Stimulated activated memory B cell treated with anti-CD40 and anti-IgM and Interleukin-4, amounts not matched to agents 10 μg/mL and 1 μg/mL and 100 μg/mL, for 72 hours (primary cell): ENCODE data around the gene EAF1.
"Not testable (repeated sequence)": the region's sequence is repeated elsewhere in the genome, so short reads cannot be mapped to it uniquely, and the experiment has no call there.

Source experiments
- ATAC-seq: fragments of 150-1000 bp; cut with Tn5 transposase; 2 replicates; pipeline ENCODE4 v1.10.0; 2021
- H3K27ac Mint-ChIP-seq: one replicate; pipeline ENCODE4 v1.8.0; 2022; ENCODE audit warnings: mild to moderate bottlenecking, mixed read lengths
- H3K27me3 Mint-ChIP-seq: one replicate; pipeline ENCODE4 v1.8.0; 2022; ENCODE audit warnings: mixed read lengths
- H3K36me3 Mint-ChIP-seq: one replicate; pipeline ENCODE4 v1.8.0; 2022; ENCODE audit warnings: mixed read lengths
- H3K4me1 Mint-ChIP-seq: one replicate; pipeline ENCODE4 v1.8.0; 2022; ENCODE audit warnings: mixed read lengths
- H3K4me3 Mint-ChIP-seq: one replicate; pipeline ENCODE4 v1.8.0; 2022; ENCODE audit warnings: mild to moderate bottlenecking, moderate library complexity, mixed read lengths
- H3K9me3 Mint-ChIP-seq: one replicate; pipeline ENCODE4 v1.8.0; 2022; ENCODE audit warnings: mixed read lengths

EAF1 gene

DNA sequence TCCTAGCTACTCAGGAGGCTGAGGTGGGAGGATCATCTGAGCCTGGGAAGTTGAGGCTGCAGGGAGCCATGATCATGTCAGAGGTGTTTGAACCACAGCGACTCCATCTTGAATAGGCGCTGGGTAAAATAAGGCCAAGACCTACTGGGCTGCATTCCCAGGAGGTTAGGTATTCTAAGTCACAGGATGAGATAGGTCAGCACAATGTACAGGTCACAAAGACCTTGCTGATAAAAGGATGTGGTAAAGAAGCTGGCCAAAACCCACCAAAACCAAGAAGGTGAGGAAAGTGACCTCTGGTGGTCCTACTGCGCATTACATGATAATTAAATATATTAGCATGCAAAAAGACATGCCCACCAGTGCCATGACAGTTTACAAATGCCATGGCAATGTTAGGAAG is 28.7 kb upstream of the EAF1 start:
- H3K4me3 Mint-ChIP-seq, H3K27ac Mint-ChIP-seq, H3K27me3 Mint-ChIP-seq, H3K9me3 Mint-ChIP-seq, ATAC-seq: not testable (repeated sequence)
- H3K4me1 Mint-ChIP-seq = peaks cover 19% of the 10 kb centered on the region
- peaks cover 12% of the 10 kb centered on the region for H3K36me3 Mint-ChIP-seq

DNA sequence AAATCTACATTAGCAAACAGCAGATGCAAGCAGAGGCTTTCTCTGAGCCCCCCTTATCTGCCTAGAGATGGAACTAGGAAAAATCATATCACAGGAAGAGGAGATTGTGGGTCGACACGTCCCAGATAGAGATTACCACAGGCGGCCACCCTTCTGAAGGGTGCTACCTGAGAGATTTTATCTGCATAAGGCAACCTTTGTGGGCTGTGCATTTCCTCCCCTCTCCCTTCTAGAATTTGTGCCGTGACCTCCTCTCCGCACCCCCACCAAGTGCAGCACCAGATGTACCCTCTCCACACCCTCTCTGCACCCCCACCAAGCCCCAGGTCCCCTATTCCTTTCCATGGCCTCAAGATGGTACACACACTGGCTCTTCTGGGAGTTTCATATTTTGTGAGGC is 27.4 kb upstream of the EAF1 start:
- Mint-ChIP-seq H3K27ac (no peak overlapping the region), H3K27me3 (no peaks in the 10 kb centered on the region), H3K36me3 (peaks cover 12% of the 10 kb centered on the region), H3K4me1 (peaks cover 23% of the 10 kb centered on the region), H3K4me3 (no peak overlapping the region), H3K9me3 (no peaks in the 10 kb centered on the region)
- no peak for ATAC-seq

DNA sequence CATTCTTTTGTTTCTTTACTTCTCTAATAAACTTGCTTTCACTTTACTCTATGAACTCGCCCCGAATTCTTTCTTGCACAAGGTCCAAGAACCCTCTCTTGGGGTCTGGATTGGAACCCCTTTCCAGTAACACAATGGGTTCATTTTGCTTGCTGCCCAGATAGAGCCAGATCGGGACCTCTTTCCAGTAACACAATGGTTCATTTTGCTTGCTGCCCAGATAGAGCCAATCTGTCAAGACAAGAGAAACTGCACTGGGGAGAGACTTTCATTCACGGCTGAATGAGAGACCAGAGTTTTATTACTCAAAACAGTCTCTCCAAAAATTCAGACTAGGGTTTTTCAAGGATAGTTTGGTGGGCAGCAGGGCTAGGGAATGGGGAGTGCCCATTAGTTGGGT is 25.5 kb upstream of the EAF1 start:
- Mint-ChIP-seq H3K27me3 (no peaks in the 10 kb centered on the region), H3K27ac (peak overlapping the region; percentile 55), H3K4me1 (peaks cover 24% of the 10 kb centered on the region), H3K9me3 (no peaks in the 10 kb centered on the region), H3K4me3 (peak overlapping the region; percentile 48), H3K36me3 (peaks cover 6% of the 10 kb centered on the region)
- ATAC-seq = no peak

DNA sequence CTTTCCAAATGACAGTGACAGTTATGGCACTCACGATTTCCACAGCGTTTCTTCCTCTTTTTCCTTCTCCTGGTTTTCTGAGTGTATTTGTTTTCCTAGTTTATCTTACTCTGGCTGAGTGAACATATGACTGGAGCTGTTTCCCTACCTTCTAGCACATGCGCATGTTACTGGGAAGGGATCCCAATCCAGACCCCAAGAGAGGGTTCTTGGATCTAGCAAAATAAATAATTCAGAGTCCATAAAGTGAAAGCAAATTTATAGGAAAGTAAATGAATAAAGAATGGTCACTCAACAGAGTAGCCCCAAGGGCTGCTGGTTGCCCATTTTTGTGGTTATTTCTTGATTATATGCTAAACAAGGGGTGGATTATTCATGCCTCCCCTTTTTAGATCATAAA is 23.9 kb upstream of the EAF1 start:
- H3K4me1 Mint-ChIP-seq = peaks cover 24% of the 10 kb centered on the region
- ATAC-seq = no peak
- H3K36me3 Mint-ChIP-seq = no peaks in the 10 kb centered on the region
- no peak overlapping the region for H3K27ac Mint-ChIP-seq
- H3K27me3 Mint-ChIP-seq = no peaks in the 10 kb centered on the region
- H3K4me3 Mint-ChIP-seq = no peak overlapping the region
- no peaks in the 10 kb centered on the region for H3K9me3 Mint-ChIP-seq

DNA sequence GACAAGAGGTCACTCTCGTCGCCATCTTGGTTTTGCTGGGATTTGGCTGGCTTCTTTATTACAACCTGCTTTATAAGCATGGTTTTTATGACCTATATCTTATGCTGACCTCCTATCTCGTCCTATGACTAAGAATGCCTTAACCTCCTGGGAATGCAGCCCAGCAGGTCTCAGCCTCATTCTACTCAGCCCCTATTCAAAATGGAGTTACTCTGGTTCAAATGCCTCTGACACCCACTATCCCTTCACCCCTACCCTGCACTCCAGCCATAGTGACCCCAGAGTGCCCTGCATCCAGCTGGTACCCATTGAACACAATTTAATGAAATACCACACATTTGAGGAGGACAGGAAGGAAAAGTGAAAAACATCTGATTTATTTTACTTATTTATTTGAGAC is 23.4 kb upstream of the EAF1 start:
- peaks cover 24% of the 10 kb centered on the region for H3K4me1 Mint-ChIP-seq
- H3K27me3 Mint-ChIP-seq = no peaks in the 10 kb centered on the region
- no peaks in the 10 kb centered on the region for H3K9me3 Mint-ChIP-seq
- no peak overlapping the region for H3K27ac Mint-ChIP-seq
- H3K4me3 Mint-ChIP-seq = no peak overlapping the region
- ATAC-seq = no peak
- no peaks in the 10 kb centered on the region for H3K36me3 Mint-ChIP-seq

DNA sequence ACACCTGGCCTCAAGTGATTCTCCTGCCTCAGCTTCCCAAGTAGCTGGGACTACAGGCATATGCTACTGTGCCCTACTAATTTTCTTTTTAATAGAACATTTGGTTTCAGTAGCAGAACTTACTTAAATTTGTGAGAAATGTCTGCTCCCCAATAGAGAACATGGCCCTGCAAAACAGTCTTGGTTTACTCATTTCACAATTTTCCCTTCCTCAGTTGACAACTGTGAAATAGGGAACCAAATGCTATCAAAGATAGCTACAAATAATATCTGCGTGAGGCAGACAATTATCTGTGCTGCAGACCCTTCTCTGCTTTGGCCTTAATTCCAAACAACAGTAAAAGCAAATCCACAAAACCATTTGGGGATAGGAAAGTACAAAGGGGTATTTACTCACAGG is 22.6 kb upstream of the EAF1 start:
- no peak overlapping the region for H3K4me3 Mint-ChIP-seq
- no peaks in the 10 kb centered on the region for H3K9me3 Mint-ChIP-seq
- no peaks in the 10 kb centered on the region for H3K36me3 Mint-ChIP-seq
- H3K27ac Mint-ChIP-seq = peak overlapping the region; percentile 32
- peak; percentile 77 for ATAC-seq
- H3K27me3 Mint-ChIP-seq = no peaks in the 10 kb centered on the region
- peaks cover 24% of the 10 kb centered on the region for H3K4me1 Mint-ChIP-seq

DNA sequence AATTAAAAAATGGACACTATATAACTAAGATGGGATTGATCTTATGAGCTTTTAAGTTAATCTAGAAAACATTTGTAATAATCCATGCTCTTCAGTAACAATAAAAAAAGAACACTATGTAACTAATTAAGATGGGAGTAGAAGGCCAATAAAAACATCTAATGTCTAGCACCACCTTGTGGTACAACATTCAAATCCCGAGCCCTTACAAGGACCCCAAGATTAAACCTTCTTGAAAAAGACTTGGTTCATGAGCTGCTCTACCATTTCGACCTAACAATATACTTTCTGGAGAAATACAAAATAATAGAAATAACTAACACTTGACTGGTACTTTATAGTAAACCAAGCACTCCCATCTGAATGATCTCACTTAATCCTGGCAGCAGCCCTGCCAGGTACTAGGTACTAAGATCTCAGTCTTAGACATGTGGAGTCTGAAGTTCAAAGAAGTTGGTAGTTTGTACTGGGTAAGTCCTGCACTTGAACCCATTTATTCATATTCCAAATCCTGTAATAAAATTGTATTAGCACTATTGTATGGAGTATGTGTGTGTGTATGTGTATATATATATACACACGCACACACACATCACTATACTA is 21.8 kb upstream of the EAF1 start:
- Mint-ChIP-seq H3K4me3 (no peak overlapping the region), H3K27me3 (no peaks in the 10 kb centered on the region), H3K36me3 (no peaks in the 10 kb centered on the region), H3K4me1 (peaks cover 24% of the 10 kb centered on the region), H3K9me3 (no peaks in the 10 kb centered on the region), H3K27ac (peak overlapping the region; percentile 32)
- ATAC-seq = peak; percentile 65

DNA sequence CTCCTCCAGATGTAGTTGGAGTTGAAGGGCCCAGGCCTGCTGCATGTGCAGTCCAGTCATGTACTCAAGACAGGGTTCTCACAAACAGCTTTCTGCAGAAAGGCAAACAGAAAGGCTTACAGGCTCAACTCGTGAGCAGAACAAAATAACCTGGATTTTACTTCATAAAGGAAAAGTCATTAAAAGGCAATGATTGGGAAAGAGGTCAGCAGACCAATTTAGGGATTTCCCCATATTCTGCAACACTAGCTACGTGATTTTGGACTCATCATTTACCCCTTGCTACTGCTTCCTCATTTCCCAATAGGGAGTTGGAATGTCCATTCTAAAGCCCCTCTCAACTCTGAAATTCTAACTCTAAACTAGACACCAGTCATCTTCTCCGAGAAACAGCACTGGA is 18.2 kb upstream of the EAF1 start:
- H3K36me3 Mint-ChIP-seq = peaks cover 26% of the 10 kb centered on the region
- no peak for ATAC-seq
- no peaks in the 10 kb centered on the region for H3K9me3 Mint-ChIP-seq
- no peak overlapping the region for H3K4me3 Mint-ChIP-seq
- no peaks in the 10 kb centered on the region for H3K27me3 Mint-ChIP-seq
- peaks cover 10% of the 10 kb centered on the region for H3K4me1 Mint-ChIP-seq
- no peak overlapping the region for H3K27ac Mint-ChIP-seq

DNA sequence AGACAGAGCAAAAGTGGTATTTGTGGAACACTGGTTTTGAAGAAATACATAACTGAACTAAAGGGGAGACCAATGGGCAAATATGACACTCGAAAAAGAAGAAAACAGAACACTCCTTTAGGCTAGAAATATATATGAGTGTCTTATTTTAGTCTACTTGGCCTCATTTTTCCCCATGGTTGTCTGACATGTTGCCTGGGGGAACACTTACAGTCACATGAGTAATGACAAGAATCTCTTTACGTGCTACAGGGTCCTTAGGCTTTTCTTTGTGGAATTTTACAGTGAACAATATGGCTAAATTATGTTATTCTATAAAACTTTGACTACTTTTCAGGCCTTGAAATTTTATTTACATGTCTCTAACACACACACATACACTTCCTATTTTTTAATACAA is 17.6 kb upstream of the EAF1 start:
- no peaks in the 10 kb centered on the region for H3K27me3 Mint-ChIP-seq
- H3K27ac Mint-ChIP-seq = no peak overlapping the region
- H3K9me3 Mint-ChIP-seq = no peaks in the 10 kb centered on the region
- peaks cover 32% of the 10 kb centered on the region for H3K36me3 Mint-ChIP-seq
- no peak overlapping the region for H3K4me3 Mint-ChIP-seq
- peaks cover 8% of the 10 kb centered on the region for H3K4me1 Mint-ChIP-seq
- no peak for ATAC-seq

DNA sequence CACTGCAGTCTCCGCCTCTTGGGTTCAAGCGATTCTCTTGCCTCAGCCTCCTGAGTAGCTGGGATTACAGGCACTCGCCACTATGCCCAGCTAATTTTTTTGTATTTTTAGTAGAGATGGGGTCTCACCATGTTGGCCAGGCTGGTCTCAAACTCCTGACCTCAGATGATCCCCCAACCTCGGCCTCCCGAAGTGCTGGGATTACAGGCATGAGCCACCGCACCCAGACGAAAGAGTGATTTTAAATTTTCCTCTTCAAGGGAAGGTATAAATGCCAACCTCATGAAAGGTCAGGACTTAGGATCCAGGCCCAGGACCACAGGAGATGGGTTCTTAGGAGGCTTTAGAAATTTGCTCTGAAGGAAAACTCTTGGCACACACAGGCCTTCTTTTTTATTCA is 16.4 kb upstream of the EAF1 start:
- H3K27ac Mint-ChIP-seq, ATAC-seq, H3K4me1 Mint-ChIP-seq, H3K9me3 Mint-ChIP-seq, H3K27me3 Mint-ChIP-seq, H3K4me3 Mint-ChIP-seq: not testable (repeated sequence)
- H3K36me3 Mint-ChIP-seq = peaks cover 42% of the 10 kb centered on the region

DNA sequence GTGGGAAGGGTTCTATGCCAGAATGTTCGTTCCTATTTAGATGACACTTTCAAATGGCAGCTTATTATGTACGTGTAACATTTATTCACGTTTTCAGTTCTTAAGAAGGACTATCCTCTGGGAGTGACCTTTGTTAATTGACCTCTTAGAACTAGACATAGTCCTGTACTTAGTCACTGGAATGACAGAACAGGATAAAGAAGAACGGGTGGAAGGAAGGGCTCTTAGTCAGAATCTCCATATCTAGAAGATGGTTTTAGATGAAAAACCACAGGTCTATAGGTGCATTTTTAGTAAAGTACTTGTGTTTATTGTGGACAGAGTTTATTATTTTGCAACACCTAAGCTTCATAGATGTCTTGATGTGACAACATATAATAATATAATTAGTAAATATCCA is 6.5 kb upstream of the EAF1 start:
- Mint-ChIP-seq H3K4me3 (no peak overlapping the region), H3K36me3 (peaks cover 38% of the 10 kb centered on the region), H3K27ac (no peak overlapping the region), H3K4me1 (peaks cover 23% of the 10 kb centered on the region), H3K9me3 (no peaks in the 10 kb centered on the region), H3K27me3 (no peaks in the 10 kb centered on the region)
- no peak for ATAC-seq

DNA sequence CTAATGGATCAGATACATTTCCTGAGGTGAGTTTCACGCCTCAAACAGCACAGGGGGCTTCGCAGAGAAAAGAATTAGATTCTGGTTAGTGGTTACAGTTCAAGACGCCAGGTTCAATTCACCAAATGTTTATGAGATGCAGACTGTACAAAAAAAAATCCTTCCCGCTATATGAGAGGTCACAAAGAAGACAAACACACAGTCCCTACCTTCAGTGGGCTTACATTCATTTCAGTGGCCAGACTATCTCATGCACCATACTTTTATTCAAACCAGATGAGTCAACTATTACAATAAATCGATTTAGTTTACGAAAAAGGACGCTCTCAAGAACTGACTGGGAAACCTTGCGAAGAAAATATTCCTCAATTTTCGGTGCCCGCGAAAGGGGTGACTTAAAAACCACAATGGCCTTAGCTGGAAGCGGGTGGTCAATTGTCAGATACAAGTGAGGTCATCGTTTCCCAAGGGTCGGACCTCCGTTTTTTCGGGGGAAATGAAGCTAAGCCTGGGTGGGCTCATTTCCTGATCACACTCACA is 749 bp upstream of the EAF1 start:
- Mint-ChIP-seq H3K4me1 (peaks cover 49% of the 10 kb centered on the region), H3K27ac (peak overlapping the region; percentile 93), H3K9me3 (no peaks in the 10 kb centered on the region), H3K27me3 (no peaks in the 10 kb centered on the region), H3K36me3 (peaks cover 29% of the 10 kb centered on the region), H3K4me3 (peak overlapping the region; percentile 89)
- no peak for ATAC-seq

DNA sequence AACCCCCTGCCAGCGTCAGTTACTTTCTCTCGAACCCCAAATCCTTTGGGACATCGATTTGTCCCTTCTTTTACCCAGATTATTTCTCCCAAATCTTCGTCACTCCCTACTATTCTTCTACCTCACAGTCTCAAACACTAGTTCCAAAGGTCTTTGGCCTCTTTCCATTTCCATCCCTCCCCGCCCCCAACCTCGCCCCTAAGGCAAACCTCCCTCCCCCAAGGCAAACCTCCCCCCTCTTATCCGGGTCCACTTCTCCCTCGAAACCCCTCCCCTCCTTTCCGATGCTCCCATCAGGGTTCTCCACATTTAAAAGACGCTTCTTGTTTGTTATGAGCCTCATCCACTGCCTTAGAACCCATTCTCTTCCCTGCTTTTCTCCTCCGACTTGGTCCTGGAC is 583 bp downstream of the EAF1 start:
- no peaks in the 10 kb centered on the region for H3K9me3 Mint-ChIP-seq
- H3K36me3 Mint-ChIP-seq = peaks cover 30% of the 10 kb centered on the region
- no peak for ATAC-seq
- peak overlapping the region; percentile 93 for H3K27ac Mint-ChIP-seq
- no peaks in the 10 kb centered on the region for H3K27me3 Mint-ChIP-seq
- H3K4me3 Mint-ChIP-seq = peak overlapping the region; percentile 89
- peaks cover 53% of the 10 kb centered on the region for H3K4me1 Mint-ChIP-seq

DNA sequence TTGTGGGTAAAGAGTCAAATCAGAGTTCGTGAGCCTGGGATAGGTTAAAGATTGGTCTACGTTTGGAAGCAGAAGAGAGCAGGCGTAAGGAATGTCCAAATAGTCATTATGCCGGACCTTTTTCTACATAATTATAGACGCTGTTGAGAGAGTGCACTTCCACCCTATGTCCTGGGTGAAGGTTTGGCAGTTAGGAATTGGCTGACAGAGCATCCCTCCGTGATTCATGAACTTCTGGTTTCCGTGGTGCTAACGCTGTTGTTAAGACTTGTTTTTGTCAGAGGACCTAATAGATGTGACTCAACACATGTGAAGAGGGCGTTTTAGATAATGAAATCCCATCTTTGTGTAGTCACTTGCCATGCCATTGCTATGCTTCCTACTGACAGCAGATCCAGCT is 1.1 kb downstream of the EAF1 start:
- no peak for ATAC-seq
- peak overlapping the region; percentile 93 for H3K27ac Mint-ChIP-seq

DNA sequence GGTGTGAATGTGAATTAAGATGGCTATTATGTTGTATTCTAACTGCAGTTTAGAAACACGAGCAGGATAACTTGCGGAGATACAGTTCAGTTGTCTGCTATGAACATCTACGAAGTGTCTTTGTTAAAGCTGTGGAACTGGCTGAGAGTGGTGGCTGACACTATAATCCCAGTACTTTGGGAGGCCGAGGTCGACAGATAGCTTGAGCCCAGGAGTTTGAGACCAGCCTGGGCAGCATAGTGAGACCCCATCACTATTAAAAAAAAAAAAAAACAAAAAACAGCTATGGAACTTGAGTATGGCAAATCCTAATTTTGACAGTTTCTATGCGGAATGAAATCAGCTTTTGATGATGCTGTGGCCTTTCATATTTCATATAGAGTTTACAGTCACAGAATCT is 1.7 kb downstream of the EAF1 start:
- no peak for ATAC-seq
- Mint-ChIP-seq H3K36me3 (peaks cover 36% of the 10 kb centered on the region), H3K9me3 (no peaks in the 10 kb centered on the region), H3K4me3 (peak overlapping the region; percentile 89), H3K27me3 (no peaks in the 10 kb centered on the region), H3K27ac (peak overlapping the region; percentile 93), H3K4me1 (peaks cover 57% of the 10 kb centered on the region)

More for the DNA sequence above, 1.1 kb downstream of the EAF1 start:
- peaks cover 55% of the 10 kb centered on the region for H3K4me1 Mint-ChIP-seq
- peak overlapping the region; percentile 89 for H3K4me3 Mint-ChIP-seq
- no peaks in the 10 kb centered on the region for H3K27me3 Mint-ChIP-seq
- no peaks in the 10 kb centered on the region for H3K9me3 Mint-ChIP-seq
- peaks cover 31% of the 10 kb centered on the region for H3K36me3 Mint-ChIP-seq

DNA sequence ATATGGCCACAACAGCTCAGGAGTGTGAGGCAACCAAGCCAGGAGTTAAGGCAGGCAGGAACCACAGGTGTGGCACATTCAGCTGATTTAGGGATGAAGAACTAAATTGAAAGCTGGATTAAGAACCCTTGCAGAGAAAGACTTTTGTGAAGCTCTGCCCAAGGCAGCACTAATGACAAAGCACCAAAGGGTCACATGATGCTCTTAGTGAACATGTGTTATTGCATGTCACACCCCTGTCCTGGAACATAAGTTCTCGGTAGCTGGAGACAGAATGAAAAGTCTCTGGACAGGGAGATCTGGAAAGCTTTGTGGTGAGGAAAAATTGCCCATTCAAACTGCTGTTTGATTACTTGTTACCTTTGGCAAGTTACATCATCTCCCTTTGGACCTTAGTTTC is 3.2 kb downstream of the EAF1 start:
- Mint-ChIP-seq H3K27ac (no peak overlapping the region), H3K36me3 (peaks cover 39% of the 10 kb centered on the region), H3K4me1 (peaks cover 47% of the 10 kb centered on the region), H3K4me3 (no peak overlapping the region), H3K27me3 (no peaks in the 10 kb centered on the region), H3K9me3 (no peaks in the 10 kb centered on the region)
- no peak for ATAC-seq
